SK-N-MC (cell line): Measurements from ENCODE around the gene MMP24OS.

ENCODE experiments used
- DNase-seq: peaks from one replicate; pipeline ENCODE4 v3.0.0-alpha.2; 2011; ENCODE audit warnings: low read depth, low spot score
- H3K27ac ChIP-seq: fragments of 200-600 bp; sonication (generic); 2 replicates; pipeline ENCODE4 v1.5.1; 2016; ENCODE audit warnings: mixed run types
- H3K36me3 ChIP-seq: fragments of 200-600 bp; sonication (generic); 2 replicates; pipeline ENCODE4 v1.6.1; 2017; ENCODE audit warnings: antibody characterized with exemption, low read length, mixed read lengths; ENCODE audit not compliant: insufficient read depth
- H3K4me3 ChIP-seq: fragments of 200-600 bp; sonication (generic); 2 replicates; pipeline ENCODE4 v1.5.1; 2016
- H3K9ac ChIP-seq: fragments of 200-600 bp; sonication (generic); 2 replicates; pipeline ENCODE4 v1.8.0; 2017; ENCODE audit warnings: mixed run types, mixed read lengths; ENCODE audit not compliant: insufficient read length
- H3K9me3 ChIP-seq: fragments of 200-600 bp; sonication (generic); 2 replicates; pipeline ENCODE4 v1.6.1; 2017; ENCODE audit warnings: low read depth, mild to moderate bottlenecking, antibody characterized with exemption, low read length, moderate library complexity, mixed read lengths
- EZH2 ChIP-seq: fragments of 200-600 bp; sonication (generic); IDR thresholded peaks from one replicate; pipeline ENCODE4 v1.6.1; 2017; ENCODE audit warnings: antibody characterized with exemption
- FOXP2 ChIP-seq: optimal IDR thresholded peaks from 2 replicates; pipeline ENCODE3; 2011; ENCODE audit warnings: mild to moderate bottlenecking, moderate library complexity; ENCODE audit not compliant: insufficient read depth; ENCODE audit errors: extremely low read length, control extremely low read depth
- POLR2AphosphoS5 ChIP-seq: IDR thresholded peaks from 2 replicates; pipeline ENCODE4 v1.6.1; 2012; ENCODE audit warnings: mild to moderate bottlenecking, low read depth, low read length, borderline replicate concordance

MMP24OS gene

GRCh38 chr20:35295058-35295457 lies 17.1 kb upstream of the MMP24OS start:
- no peaks in the 10 kb centered on the region for H3K9me3 ChIP-seq
- H3K36me3 ChIP-seq: no peaks in the 10 kb centered on the region
- H3K4me3 ChIP-seq: no peak overlapping the region
- no peak overlapping the region for H3K9ac ChIP-seq
- H3K27ac ChIP-seq: no peak overlapping the region
- TF ChIP-seq FOXP2: no peak
- TF ChIP-seq POLR2AphosphoS5: no peak
- no peak for TF ChIP-seq EZH2
- DNase-seq: no peak

- TF ChIP-seq POLR2AphosphoS5: no peak
- TF ChIP-seq EZH2: no peak
- no peak for TF ChIP-seq FOXP2
- H3K9ac ChIP-seq: no peak overlapping the region
- no peaks in the 10 kb centered on the region for H3K9me3 ChIP-seq
- H3K27ac ChIP-seq: no peak overlapping the region
- DNase-seq: no peak
- no peaks in the 10 kb centered on the region for H3K36me3 ChIP-seq
- no peak overlapping the region for H3K4me3 ChIP-seq
Measured at GRCh38 chr20:35294293-35294685, 16.4 kb upstream of the MMP24OS start.

GRCh38 chr20:35293303-35294292 lies 15.7 kb upstream of the MMP24OS start:
- TF ChIP-seq POLR2AphosphoS5 (no peak), FOXP2 (no peak), EZH2 (no peak)
- no peak for DNase-seq
- Histone ChIP-seq H3K36me3 (no peaks in the 10 kb centered on the region), H3K9ac (no peak overlapping the region), H3K4me3 (no peak overlapping the region), H3K27ac (no peak overlapping the region), H3K9me3 (no peaks in the 10 kb centered on the region)

- DNase-seq: no peak
- H3K9ac ChIP-seq: no peak overlapping the region
Measured at GRCh38 chr20:35292504-35293285, 14.8 kb upstream of the MMP24OS start.

GRCh38 chr20:35291654-35292503 lies 14.0 kb upstream of the MMP24OS start, which contains the start of gene FAM83C:
FAM83C (minus strand) TSS chr20:35292425; CDS start chr20:35292304, 121 bp downstream.
- Histone ChIP-seq H3K9me3 (no peaks in the 10 kb centered on the region), H3K36me3 (no peaks in the 10 kb centered on the region), H3K9ac (no peak within 1 kb of the TSS), H3K27ac (no peak within 1 kb of the TSS), H3K4me3 (no peak within 1 kb of the TSS)
- DNase-seq: no peak
- TF ChIP-seq FOXP2: no peak
- no peak for TF ChIP-seq POLR2AphosphoS5
- no peak for TF ChIP-seq EZH2

More at GRCh38 chr20:35292504-35293285, 14.8 kb upstream of the MMP24OS start:
- TF ChIP-seq FOXP2: no peak
- no peak for TF ChIP-seq POLR2AphosphoS5
- no peak for TF ChIP-seq EZH2
- H3K9me3 ChIP-seq: no peaks in the 10 kb centered on the region
- H3K27ac ChIP-seq: no peak overlapping the region
- no peaks in the 10 kb centered on the region for H3K36me3 ChIP-seq
- H3K4me3 ChIP-seq: no peak overlapping the region

GRCh38 chr20:35290887-35291417 lies 13.0 kb upstream of the MMP24OS start:
- no peak overlapping the region for H3K27ac ChIP-seq
- no peaks in the 10 kb centered on the region for H3K36me3 ChIP-seq
- no peak for DNase-seq
- TF ChIP-seq POLR2AphosphoS5 (no peak), EZH2 (no peak), FOXP2 (no peak)
- H3K4me3 ChIP-seq: no peak overlapping the region
- no peak overlapping the region for H3K9ac ChIP-seq
- no peaks in the 10 kb centered on the region for H3K9me3 ChIP-seq

- H3K27ac ChIP-seq: no peak overlapping the region
- H3K9ac ChIP-seq: no peak overlapping the region
- no peak for DNase-seq
- H3K4me3 ChIP-seq: no peak overlapping the region
- no peaks in the 10 kb centered on the region for H3K36me3 ChIP-seq
- H3K9me3 ChIP-seq: no peaks in the 10 kb centered on the region
- TF ChIP-seq EZH2: no peak
- TF ChIP-seq POLR2AphosphoS5: no peak
- no peak for TF ChIP-seq FOXP2
Measured at GRCh38 chr20:35290186-35290886, 12.4 kb upstream of the MMP24OS start.
